Midbrain (tissue), 1 donor: ENCODE measurements around the gene FBXW5.

Experiments used
- DNase-seq: peaks from one replicate; lab custom pipeline; 2025; lab: John Stamatoyannopoulos, UW

FBXW5 gene

DNA sequence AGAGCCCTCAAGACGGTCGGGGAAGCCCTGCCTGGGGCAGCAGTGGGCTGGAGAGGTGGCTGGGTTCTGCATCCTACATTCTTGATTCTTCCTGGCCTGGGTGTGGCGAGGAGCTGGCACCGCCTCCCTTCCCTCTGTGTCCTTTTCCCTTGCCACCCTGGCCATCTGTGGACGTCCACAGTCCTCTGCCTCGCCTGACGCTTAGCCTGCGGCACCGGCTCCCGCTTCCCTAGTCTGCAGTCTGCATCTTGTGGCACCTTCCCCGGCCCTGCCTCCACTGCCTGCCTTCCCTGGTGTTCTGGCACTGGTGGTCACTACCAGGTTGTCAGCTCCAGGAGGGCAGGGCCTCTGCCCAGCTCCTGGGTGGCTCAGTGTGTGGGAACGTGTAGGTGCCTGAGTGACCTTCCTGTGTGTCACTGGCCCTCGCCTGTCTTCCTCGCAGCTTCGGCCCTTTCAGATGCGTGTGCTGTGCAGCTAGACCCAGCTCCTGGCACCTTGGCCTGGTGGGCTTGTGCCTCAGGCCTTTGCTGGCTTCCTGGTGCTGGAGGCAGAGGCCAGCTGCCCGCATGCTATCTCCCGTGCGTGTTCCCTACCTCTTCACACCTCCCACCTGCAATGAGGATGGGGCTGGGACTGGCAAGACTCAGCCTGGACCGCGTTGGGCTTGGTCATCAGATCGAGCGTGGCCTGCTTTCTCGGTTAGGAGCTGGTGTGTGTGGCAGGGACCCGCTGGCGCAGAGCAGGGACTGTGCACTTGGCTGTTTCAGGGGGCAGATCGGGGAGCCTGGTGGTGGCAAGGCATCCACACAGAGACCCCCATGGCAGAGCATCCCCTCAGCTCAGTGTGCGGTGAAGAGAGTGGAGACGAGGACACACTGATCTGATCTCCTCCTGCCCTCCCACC lies 37.3 kb downstream of the FBXW5 start:
- no peak for DNase-seq

DNA sequence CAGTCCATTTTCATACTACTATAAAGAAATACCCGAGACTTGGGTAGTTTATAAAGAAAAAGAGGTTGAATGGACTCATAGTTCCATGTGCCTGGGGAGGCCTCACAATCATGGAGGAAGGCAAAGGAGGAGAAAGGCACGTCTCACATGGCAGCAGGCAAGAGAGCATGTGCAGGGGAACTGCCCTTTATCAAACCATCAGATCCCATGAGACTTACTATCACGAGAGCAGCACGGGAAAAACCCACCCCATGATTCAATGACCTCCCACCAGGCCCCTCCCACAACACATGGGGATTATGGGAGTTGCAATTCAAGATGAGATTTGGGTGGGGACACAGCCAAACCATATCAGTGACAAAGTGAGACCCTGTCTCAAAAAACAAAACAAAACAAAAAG lies 38.3 kb downstream of the FBXW5 start:
- DNase-seq: no peak

DNA sequence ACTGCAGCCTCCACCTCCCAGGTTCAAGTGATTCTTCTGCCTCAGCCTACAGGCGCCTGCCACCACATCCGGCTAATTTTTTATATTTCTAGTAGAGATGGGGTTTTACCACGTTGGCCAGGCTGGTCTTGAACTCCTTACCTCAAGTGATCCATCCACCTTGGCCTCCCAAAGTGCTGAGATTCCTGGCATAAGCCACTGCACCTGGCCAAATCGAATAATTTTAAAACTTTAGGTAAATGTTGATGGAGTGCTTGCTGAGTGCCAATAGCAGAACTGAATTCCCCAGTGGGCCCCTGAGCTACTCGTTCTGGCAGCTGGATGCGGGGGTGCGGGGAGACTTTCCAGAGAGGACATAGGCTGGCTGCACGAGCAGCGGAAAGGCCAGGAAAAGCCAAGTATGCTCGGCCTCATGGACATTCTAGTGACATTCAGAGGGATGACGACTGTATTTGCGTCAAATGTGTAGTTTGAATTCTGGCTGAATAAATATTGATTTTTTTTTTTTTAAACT lies 41.4 kb downstream of the FBXW5 start:
- no peak for DNase-seq

DNA sequence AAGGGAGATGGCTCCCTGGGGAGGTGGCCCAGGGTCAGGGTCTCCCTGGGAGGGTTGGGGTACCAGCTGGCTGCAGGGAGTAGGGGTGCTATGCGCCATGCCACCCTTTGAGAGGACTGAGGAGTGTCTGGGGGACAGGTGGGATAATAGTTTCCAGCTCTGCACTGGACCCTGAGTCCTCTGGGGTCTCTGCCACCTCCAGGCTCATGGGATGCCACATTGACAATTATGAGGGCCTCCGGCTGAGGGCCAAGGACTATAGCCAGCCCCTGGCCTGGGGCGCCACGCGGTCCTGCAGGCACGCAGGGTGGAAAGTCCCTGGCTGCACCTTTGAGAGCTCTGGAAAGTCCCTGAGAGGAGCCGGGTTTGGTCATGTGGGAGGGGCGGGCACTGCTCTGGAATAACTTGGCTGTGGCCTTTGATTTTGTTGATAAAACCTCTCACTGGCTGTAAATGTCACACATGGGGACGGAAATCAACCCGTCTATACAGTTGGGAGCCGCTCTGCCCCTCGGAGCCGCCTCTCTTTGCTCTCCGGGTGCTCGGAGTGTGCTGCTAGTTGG lies 42.2 kb downstream of the FBXW5 start:
- no peak for DNase-seq

DNA sequence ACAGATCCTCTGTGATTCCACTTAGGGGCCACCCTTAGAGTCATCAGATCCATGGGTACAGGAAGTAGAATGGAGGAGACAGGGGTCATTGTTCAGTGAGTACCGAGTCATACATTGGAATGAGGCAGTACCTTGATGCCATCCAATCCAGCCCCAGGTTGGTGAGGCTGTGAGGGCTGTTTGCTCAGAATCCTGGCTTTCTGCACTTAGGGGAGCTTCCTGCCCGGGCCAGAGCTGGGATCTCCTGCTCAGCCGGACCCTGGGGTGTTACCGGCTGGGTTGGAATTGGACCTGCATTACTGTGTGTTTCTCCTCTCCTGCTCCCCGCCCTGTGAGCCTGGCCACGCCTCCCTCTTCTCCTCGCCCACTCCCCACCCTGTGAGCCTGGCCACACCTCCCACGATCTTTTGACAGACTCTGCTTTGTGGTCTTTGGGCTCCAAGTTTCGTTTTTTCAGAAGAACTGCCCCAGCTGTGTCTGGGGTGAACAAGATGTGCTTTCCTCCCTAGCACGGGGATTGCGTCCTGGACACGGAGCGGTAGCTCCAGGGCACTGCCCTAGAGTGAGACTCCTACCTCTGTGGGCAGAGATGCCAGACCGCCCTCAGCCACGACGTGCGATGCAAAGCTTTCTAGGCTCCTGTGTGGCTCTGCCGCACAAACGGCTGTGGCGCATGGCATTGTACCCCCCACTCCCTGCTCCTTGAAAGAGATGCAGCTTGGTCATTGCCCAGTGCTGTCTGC lies 42.9 kb downstream of the FBXW5 start:
- DNase-seq: no peak

DNA sequence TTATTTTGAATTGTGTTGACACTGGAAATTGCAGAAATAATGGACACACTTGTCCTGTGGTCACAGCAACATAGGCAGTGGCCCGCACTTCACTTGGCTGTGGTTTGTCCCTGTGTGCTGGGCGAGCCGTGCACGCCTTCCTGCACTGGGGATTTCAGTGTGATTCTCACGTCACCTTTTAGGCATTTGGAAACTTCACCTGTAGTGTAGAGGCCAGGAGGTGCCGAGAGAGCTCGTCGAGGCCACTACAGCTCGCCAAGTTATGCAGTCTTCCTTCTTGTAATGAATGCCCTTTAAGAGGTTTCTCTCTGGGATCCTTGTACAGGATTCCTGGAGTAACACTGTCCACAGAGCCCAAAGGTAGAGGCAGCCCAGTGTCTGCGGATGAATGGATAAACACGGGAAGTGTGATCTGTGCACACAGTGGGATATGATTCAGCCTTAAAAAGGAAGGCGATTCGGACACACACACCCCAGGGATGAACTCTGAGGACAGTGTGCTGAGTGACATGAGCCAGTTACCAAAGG lies 43.5 kb downstream of the FBXW5 start:
- no peak for DNase-seq

DNA sequence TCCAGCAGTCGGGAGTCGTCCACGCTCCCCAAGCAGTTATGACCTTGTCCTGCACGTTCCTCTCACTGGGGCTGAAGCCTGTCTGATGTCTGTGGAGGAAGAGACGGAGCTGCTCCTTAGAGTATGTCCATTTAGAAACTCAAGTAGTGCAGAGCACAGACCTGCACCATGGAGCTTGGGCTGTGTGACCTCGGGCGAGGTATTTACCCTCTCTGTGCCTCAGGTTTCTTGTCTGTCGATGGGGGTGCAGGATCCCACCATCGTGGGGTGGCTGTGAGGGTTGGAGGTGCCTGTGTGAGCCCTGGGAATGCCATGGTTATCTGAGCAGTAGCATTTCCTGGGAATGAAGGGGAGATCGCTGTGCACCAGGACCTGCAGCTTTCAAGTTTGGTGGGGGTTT lies 44.0 kb downstream of the FBXW5 start:
- no peak for DNase-seq

DNA sequence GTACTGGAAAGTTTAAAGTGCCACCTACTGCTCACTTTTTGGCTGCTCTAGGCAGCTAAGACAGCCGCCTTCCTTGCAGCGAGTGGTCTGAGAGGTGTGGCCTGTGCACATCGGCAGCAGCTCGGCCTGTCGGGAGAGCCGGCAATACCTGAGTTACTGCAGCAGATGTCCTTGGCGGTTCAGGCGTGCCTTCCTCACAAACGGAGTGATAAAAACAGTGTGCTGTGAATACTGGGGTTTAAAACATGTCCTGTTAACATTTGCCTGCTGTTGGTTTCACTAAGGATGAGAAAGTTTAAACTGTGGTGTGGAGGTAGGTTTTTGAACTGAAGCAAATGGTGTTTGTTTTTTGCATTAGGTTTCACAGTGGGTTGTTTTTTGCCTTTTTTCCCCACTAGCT lies 45.3 kb downstream of the FBXW5 start:
- no peak for DNase-seq

DNA sequence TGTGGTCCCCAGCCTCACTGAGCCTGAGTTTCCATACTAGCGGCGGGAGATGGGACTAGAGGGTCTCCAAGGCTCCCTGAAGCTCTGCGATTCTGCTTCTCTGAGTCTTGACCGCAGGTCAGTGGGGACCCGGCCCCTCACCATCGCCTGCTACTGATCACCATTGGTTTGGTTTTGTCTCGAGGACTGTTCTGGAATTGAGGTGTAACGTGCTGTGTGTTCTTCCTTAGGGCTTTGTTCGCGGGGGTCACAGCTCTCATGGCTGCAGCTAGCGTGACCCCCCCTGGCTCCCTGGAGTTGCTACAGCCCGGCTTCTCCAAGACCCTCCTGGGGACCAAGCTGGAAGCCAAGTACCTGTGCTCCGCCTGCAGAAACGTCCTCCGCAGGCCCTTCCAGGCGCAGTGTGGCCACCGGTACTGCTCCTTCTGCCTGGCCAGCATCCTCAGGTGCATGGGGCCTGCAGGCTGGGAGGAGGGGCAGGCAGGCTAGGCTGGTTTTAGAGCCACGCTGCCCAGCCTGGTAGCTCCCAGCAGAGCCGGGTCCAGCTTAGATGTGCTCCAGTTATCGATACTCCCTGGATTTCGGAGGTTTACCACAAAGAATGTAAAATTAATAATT lies 45.9 kb downstream of the FBXW5 start:
- DNase-seq: no peak

DNA sequence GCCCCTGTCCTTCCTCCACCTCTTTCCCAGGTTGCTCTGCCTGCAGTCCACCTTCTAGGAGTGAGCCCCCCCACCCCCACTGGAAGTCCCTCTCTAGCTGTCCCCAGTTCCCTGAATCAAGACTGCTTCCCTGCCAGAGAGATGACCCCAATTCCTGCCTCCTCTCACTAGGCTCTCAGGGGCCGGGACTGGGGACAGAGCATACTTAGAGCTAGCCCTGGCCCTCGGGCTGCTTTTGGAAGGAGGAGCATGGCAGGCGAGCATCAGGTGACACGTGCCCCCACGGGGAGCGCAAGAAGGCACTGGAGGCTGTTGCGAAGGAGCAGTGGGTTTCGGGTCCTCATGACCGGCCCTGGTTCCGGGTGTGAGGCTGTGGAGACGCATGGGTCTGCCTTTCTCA lies 48.5 kb downstream of the FBXW5 start:
- no peak for DNase-seq

DNA sequence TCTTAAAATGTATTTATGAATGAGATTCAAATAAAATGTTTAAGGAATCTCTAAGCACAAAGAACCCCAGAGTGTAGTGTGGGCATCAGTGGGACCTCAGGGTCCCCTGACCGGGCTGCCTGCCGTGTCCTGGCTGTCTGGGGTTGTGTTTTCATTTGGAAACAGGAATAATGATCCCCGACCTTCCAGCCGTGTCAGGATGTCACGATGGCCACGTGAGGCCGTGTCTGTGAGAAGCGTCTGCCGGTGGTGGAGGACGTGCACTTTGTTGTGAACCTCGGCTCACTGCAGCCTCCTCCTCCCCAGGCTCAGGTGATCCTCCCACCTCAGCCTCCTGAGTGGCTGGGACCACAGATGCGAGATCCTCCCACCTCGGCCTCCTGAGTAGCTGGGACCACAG lies 53.9 kb downstream of the FBXW5 start:
- no peak for DNase-seq
